Rectal smooth muscle tissue (tissue), 1 donor: ENCODE results near the gene ATP7B.
"Not testable (repeated sequence)": the region's sequence is repeated elsewhere in the genome, so short reads cannot be mapped to it uniquely, and the experiment has no call there.

Experiments used
- H3K27ac ChIP-seq: one replicate; pipeline ENCODE4 v1.7.0; 2013; ENCODE audit warnings: low read depth, low read length, inconsistent platforms
- H3K27me3 ChIP-seq: one replicate; pipeline ENCODE4 v1.7.0; 2013; ENCODE audit warnings: low read length; ENCODE audit not compliant: control insufficient read depth, insufficient read depth
- H3K36me3 ChIP-seq: one replicate; pipeline ENCODE4 v1.7.0; 2013; ENCODE audit warnings: low read length; ENCODE audit not compliant: control insufficient read depth, insufficient read depth
- H3K4me1 ChIP-seq: one replicate; pipeline ENCODE4 v1.7.0; 2013; ENCODE audit warnings: low read length; ENCODE audit not compliant: control insufficient read depth, insufficient read depth
- H3K4me3 ChIP-seq: one replicate; pipeline ENCODE4 v1.7.0; 2013; ENCODE audit warnings: low read length
- H3K9ac ChIP-seq: one replicate; pipeline ENCODE4 v1.7.0; 2013; ENCODE audit warnings: low read length

ATP7B gene

GRCh38 chr13:51988988-51989618 is 22.1 kb downstream of the ATP7B start:
- no peak overlapping the region for H3K9ac ChIP-seq
- H3K4me1 ChIP-seq: no peaks in the 10 kb centered on the region
- no peaks in the 10 kb centered on the region for H3K36me3 ChIP-seq
- no peaks in the 10 kb centered on the region for H3K27me3 ChIP-seq
- H3K4me3 ChIP-seq: no peak overlapping the region
- no peak overlapping the region for H3K27ac ChIP-seq

DNA sequence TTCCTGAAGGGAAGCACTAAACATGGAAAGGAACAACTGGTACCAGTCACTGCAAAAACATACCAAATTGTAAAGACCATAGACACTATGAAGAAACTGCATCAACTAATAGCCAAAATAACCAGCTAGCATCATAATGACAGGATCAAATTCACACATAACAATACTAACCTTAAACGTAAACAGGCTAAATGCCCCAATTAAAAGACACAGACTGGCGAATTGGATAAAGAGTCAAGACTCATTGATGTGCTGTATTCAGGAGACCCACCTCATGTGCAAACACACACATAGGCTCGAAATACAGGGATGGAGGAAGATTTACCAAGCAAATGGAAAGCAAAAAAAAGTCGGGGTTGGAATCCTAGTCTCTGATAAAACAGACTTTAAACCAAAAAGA is 26.3 kb downstream of the ATP7B start:
- H3K4me1 ChIP-seq, H3K4me3 ChIP-seq, H3K36me3 ChIP-seq, H3K9ac ChIP-seq, H3K27me3 ChIP-seq, H3K27ac ChIP-seq: not testable (repeated sequence)

DNA sequence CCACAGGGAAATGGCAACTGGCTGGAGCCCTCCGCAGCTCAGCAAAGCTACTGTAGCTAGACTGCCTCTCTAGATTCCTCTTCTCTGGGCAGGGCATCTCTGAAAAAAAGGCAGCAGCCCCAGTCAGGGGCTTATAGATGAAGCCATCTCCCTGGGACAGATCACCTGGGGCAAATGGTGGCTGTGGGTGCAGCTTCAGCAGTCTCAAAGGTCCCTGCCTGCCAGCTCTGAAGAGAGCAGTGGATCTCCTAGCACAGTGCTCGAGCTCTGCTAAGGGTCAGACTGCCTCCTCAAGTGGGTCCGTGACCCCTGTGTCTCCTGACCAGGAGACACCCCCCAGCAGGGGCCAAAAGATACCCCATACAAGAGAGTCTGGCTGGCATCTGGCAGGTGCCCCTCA is 28.0 kb downstream of the ATP7B start:
- H3K36me3 ChIP-seq, H3K27me3 ChIP-seq, H3K4me3 ChIP-seq: not testable (repeated sequence)

GRCh38 chr13:51981355-51981754 is 29.9 kb downstream of the ATP7B start:
- no peak overlapping the region for H3K9ac ChIP-seq
- no peaks in the 10 kb centered on the region for H3K27me3 ChIP-seq
- H3K4me3 ChIP-seq: no peak overlapping the region
- no peak overlapping the region for H3K27ac ChIP-seq
- H3K36me3 ChIP-seq: no peaks in the 10 kb centered on the region
- H3K4me1 ChIP-seq: no peaks in the 10 kb centered on the region

More for the DNA sequence above, 28.0 kb downstream of the ATP7B start:
- not testable (repeated sequence) for H3K9ac ChIP-seq, H3K4me1 ChIP-seq, H3K27ac ChIP-seq

GRCh38 chr13:51980908-51981307 is 30.3 kb downstream of the ATP7B start:
- Histone ChIP-seq H3K4me1 (no peaks in the 10 kb centered on the region), H3K27ac (no peak overlapping the region), H3K4me3 (no peak overlapping the region), H3K27me3 (no peaks in the 10 kb centered on the region), H3K9ac (no peak overlapping the region), H3K36me3 (no peaks in the 10 kb centered on the region)

GRCh38 chr13:51978796-51979556 is 32.3 kb downstream of the ATP7B start:
- no peaks in the 10 kb centered on the region for H3K4me1 ChIP-seq
- no peak overlapping the region for H3K9ac ChIP-seq
- H3K27ac ChIP-seq: no peak overlapping the region
- H3K36me3 ChIP-seq: no peaks in the 10 kb centered on the region
- H3K4me3 ChIP-seq: no peak overlapping the region
- H3K27me3 ChIP-seq: no peaks in the 10 kb centered on the region

- H3K9ac ChIP-seq: no peak overlapping the region
- no peaks in the 10 kb centered on the region for H3K4me1 ChIP-seq
- H3K27me3 ChIP-seq: no peaks in the 10 kb centered on the region
- no peak overlapping the region for H3K27ac ChIP-seq
- no peak overlapping the region for H3K4me3 ChIP-seq
- H3K36me3 ChIP-seq: no peaks in the 10 kb centered on the region
Measured at GRCh38 chr13:51977625-51978024, 33.6 kb downstream of the ATP7B start.

DNA sequence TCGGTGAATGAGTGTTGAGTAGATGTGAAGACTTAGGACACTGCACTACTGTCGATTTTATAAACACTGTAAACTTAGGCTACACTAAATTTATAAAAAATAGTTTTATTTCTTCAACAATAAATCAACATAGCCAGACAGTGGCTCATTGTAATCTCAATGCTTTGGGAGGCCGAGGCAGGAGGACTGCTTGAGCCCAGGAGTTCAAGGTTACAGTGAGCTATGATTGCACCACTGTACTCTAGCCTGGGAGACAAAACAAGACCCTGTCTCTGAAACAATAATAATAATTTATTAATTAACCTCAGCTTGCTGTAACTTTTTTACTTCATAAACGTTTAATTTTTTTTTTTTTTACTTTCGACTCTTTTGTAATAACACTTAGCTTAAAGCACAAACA is 34.4 kb downstream of the ATP7B start:
- no peaks in the 10 kb centered on the region for H3K36me3 ChIP-seq
- H3K4me3 ChIP-seq: no peak overlapping the region
- H3K4me1 ChIP-seq: no peaks in the 10 kb centered on the region
- no peak overlapping the region for H3K9ac ChIP-seq
- H3K27ac ChIP-seq: no peak overlapping the region
- no peaks in the 10 kb centered on the region for H3K27me3 ChIP-seq

- no peaks in the 10 kb centered on the region for H3K36me3 ChIP-seq
- no peak overlapping the region for H3K9ac ChIP-seq
- H3K4me1 ChIP-seq: no peaks in the 10 kb centered on the region
- H3K27ac ChIP-seq: no peak overlapping the region
- H3K4me3 ChIP-seq: no peak overlapping the region
- H3K27me3 ChIP-seq: no peaks in the 10 kb centered on the region
Measured at GRCh38 chr13:51976423-51976822, 34.8 kb downstream of the ATP7B start.

DNA sequence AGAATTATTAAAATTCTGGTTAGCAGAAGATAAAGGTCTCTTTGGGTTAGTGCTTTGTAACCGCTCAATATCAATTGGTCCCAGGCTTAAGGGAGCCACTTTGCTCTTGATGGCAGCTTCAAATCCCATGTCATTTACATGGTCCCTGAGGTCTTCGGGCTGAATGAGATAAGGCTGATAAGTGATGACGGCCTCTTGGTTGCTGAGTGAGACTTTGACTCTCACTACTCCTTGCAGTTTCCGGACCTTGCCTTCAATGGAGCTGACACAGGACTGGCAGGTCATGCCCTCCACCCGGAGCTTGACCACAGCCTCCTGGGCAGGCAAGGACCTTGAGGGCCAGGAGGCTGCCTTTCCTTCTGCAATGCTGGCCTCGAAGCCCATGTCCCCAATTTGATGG is 36.8 kb downstream of the ATP7B start:
- Histone ChIP-seq H3K9ac (no peak overlapping the region), H3K36me3 (no peaks in the 10 kb centered on the region), H3K27me3 (no peaks in the 10 kb centered on the region), H3K4me3 (no peak overlapping the region), H3K27ac (no peak overlapping the region), H3K4me1 (no peaks in the 10 kb centered on the region)

GRCh38 chr13:51971520-51972426 is 39.5 kb downstream of the ATP7B start:
- H3K36me3 ChIP-seq: no peaks in the 10 kb centered on the region
- no peak overlapping the region for H3K4me3 ChIP-seq
- H3K27me3 ChIP-seq: no peaks in the 10 kb centered on the region
- no peak overlapping the region for H3K9ac ChIP-seq
- no peaks in the 10 kb centered on the region for H3K4me1 ChIP-seq
- no peak overlapping the region for H3K27ac ChIP-seq

DNA sequence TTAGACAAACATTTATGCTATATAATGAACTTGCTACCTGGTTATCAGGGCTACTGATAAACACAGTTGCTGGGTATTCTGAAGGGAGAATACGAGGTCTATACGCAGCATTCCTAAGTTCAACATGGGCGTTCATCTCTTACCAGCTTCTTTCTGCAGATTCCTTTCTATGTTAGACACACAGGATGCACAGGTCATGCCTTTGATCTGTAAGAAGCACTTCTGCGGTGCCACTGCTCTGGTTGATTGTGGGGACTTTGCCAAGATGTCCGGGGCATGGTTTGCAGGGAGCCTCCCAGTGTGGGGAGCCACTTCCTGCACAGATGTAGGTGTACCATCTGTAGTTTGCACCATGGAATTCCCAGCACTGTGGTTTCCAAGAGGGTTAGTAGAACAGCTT is 40.9 kb downstream of the ATP7B start:
- H3K36me3 ChIP-seq: no peaks in the 10 kb centered on the region
- no peak overlapping the region for H3K4me3 ChIP-seq
- no peak overlapping the region for H3K27ac ChIP-seq
- no peaks in the 10 kb centered on the region for H3K4me1 ChIP-seq
- no peaks in the 10 kb centered on the region for H3K27me3 ChIP-seq
- no peak overlapping the region for H3K9ac ChIP-seq
